ENCODE results near the gene NIPSNAP3A. TPM values are rescaled to one million over a fixed set of nuclear protein-coding genes. Genes with fewer than 3 reads are reported as not detected.
"Not testable (repeated sequence)": the region's sequence is repeated elsewhere in the genome, so short reads cannot be mapped to it uniquely, and the experiment has no call there.

The NIPSNAP3A gene
- total RNA-seq, 2 experiments from 2014 or later, result 20.8 to 22.4 TPM

DNA sequence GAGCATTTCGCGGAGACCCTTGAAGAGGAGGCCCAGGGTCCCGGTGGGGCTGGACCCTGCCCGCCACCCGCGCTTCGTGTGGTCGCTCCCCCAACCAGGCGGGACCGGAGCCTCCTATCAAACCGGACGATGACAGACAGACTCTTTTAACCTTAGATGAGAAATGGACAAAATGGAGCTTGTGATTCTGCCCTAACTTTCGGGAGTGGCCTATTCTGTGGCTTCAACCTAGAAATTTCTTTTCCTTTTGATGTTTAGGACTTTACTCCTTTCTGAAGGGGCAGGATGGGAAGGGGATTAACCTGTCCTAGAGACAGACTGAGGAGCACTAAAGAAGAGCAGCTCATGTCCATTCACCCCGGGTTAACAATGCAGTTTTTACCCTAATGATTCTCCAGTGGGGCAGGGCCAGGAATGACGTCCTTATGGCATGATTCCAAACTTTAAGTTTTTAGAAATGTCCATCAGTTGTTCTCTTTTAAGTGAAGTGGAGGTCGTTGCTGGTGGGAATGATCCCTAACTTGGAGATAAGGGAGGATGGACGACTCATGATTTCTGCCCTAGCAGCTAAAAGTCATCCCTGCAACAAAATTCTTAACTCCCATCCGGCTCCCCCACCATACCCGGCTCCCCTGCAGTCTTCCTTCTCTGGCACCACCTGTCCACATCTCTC is 1.0 kb downstream of the NIPSNAP3A start:
- no peaks in the 10 kb centered on the region for H3K27me3 Mint-ChIP-seq
- no peak for DNase-seq
- CTCF ChIA-PET, result interaction anchor here (0.6 to 0.9 kb wide), 2 partner anchors 22 to 199 kb away, joined by 3 to 4 read pairs; no protein-coding TSS in a partner anchor

DNA sequence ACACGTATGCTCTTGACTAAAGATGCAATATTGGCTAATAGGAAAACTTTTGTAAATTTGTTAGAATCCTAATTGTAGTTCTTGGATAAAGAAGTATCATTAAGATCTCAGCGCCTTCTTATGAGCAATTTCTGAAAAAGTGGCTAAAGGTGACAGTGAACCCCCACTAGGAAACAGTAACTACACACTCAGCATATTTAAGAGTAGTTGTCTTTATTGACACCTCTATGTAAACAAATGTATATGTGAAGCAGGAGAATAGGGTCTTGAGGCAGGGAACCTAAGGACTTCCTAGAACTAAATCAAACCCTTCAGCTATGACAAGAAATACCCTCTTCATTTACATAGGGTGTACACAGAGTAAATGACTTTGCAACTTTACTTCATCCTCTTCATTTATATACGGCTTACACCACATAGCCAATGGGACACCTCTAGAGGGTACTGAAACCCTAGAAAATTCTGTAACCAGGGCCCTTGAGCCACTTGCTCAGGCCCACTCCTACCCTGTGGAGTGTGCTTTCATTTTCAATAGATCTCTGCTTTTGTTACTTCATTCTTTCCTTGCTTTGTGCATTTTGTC is 2.8 kb downstream of the NIPSNAP3A start:
- ChIA-PET CTCF (no interaction called here), POLR2A (no interaction called here)
- H3K27ac Mint-ChIP-seq, result no peak overlapping the region
- no peaks in the 10 kb centered on the region for H3K27me3 Mint-ChIP-seq
- peaks cover 30% of the 10 kb centered on the region for H3K4me1 Mint-ChIP-seq
- DNase-seq, result no peak
- no peaks in the 10 kb centered on the region for H3K9me3 Mint-ChIP-seq
- no peak overlapping the region for H3K4me3 Mint-ChIP-seq
- peaks cover 22% of the 10 kb centered on the region for H3K36me3 Mint-ChIP-seq (ENCODE audit: low read depth)

More for the DNA sequence above, 1.0 kb downstream of the NIPSNAP3A start:
- Mint-ChIP-seq H3K4me3 (peak overlapping the region; percentile 93), H3K9me3 (no peaks in the 10 kb centered on the region), H3K36me3 (ENCODE audit: low read depth) (peaks cover 15% of the 10 kb centered on the region), H3K27ac (peak overlapping the region; percentile 98), H3K4me1 (peaks cover 30% of the 10 kb centered on the region)
- POLR2A ChIA-PET, result interaction anchor here (0.6 kb wide), 1 partner anchor 11 kb away, joined by 7 read pairs; no protein-coding TSS in a partner anchor

DNA sequence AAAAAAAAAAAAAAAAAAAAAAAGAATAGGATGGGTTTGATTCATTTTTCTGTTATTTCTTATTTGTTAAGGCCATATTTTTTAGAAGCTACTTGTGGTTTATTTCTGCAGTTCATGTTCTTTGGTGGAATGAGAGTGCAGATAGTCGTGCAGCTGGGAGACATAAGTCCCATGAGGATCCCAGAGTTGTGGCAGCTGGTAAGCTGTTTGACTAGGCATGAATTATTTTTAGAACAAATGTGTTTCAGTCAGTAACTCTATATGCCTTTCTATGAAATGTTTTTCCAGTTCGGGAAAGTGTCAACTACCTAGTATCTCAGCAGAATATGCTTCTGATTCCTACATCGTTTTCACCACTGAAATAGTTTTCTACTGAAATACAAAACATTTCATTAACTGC is 11.5 kb downstream of the NIPSNAP3A start:
- Mint-ChIP-seq H3K4me3 (no peak overlapping the region), H3K36me3 (ENCODE audit: low read depth) (peaks cover 9% of the 10 kb centered on the region), H3K9me3 (no peaks in the 10 kb centered on the region), H3K4me1 (peaks cover 4% of the 10 kb centered on the region), H3K27me3 (no peaks in the 10 kb centered on the region), H3K27ac (no peak overlapping the region)
- POLR2A ChIA-PET, result interaction anchor here (0.6 kb wide), 1 partner anchor 10 kb away, joined by 7 read pairs; no protein-coding TSS in a partner anchor
- CTCF ChIA-PET, result no interaction called here
- DNase-seq, result no peak

DNA sequence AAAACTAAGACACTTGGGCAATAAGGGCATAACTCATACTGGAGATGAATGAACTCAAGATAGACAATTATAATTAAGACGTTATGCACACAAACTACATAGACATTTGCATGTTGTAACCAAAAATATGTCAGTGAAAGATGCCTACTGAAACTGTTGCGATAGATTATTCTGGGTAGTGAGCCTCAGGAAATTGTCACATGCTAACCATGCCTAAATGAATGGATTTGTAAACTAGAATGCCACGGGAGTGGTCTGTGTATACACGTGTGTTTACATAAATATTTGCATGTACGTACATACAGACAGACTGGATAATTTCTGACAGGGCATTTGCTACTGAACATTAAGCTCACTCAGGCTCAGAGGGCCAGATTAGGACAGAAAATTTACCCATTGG is 17.7 kb downstream of the NIPSNAP3A start:
- POLR2A ChIA-PET, result no interaction called here
- peaks cover 1% of the 10 kb centered on the region for H3K27me3 Mint-ChIP-seq

DNA sequence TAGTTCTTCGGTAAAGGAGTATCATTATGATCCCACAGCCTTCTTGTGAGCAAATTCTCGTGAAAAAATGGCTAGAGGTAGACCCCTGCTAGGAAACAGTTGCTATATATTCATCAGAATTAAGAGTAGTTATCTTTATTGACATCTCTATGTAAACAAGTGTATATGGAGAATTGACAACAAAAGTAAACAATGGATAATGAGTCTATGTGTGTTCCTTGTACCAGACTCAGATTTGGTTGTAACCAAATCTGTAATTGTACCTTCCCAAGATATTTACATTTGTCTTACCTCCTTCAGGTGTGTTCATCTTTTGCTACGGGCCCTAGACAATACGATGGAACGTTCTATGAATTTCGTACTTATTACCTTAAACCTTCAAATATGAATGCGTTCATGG is 18.5 kb downstream of the NIPSNAP3A start:
- ChIA-PET POLR2A (no interaction called here), CTCF (no interaction called here)
- H3K27ac Mint-ChIP-seq, result no peak overlapping the region
- no peaks in the 10 kb centered on the region for H3K36me3 Mint-ChIP-seq (ENCODE audit: low read depth)
- H3K4me3 Mint-ChIP-seq, result no peak overlapping the region
- H3K27me3 Mint-ChIP-seq, result peaks cover 1% of the 10 kb centered on the region
- DNase-seq, result no peak
- no peaks in the 10 kb centered on the region for H3K9me3 Mint-ChIP-seq
- H3K4me1 Mint-ChIP-seq, result peaks cover 9% of the 10 kb centered on the region

More for the DNA sequence above, 17.7 kb downstream of the NIPSNAP3A start:
- H3K27ac Mint-ChIP-seq, result no peak overlapping the region
- peak overlapping the region; percentile 83 for H3K4me3 Mint-ChIP-seq
- DNase-seq, result no peak
- H3K9me3 Mint-ChIP-seq, result no peaks in the 10 kb centered on the region
- no peaks in the 10 kb centered on the region for H3K36me3 Mint-ChIP-seq (ENCODE audit: low read depth)
- H3K4me1 Mint-ChIP-seq, result peaks cover 9% of the 10 kb centered on the region
- CTCF ChIA-PET, result no interaction called here

DNA sequence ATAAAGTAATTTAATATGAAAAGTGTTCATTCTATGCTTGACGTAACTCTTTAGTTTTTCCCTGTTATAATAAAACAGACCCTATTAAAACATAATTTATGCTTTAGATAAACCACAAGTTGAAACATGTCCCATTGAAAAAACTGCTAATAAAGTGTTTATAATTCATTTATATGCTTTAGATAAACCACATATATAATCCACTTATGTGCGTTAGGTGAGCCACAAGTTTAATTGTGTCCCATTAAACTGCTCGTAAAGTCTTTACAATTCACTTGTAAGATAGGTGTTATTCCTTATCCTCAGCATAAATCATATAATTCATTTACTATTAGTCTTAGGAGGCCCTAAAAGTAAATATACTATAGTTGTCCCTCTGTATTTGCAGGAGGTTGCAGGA is 20.0 kb downstream of the NIPSNAP3A start:
- Mint-ChIP-seq H3K4me1 (peaks cover 9% of the 10 kb centered on the region), H3K27me3 (peaks cover 7% of the 10 kb centered on the region), H3K9me3 (no peaks in the 10 kb centered on the region), H3K27ac (no peak overlapping the region), H3K36me3 (ENCODE audit: low read depth) (no peaks in the 10 kb centered on the region), H3K4me3 (no peak overlapping the region)
- ChIA-PET POLR2A (no interaction called here), CTCF (no interaction called here)
- DNase-seq, result no peak

DNA sequence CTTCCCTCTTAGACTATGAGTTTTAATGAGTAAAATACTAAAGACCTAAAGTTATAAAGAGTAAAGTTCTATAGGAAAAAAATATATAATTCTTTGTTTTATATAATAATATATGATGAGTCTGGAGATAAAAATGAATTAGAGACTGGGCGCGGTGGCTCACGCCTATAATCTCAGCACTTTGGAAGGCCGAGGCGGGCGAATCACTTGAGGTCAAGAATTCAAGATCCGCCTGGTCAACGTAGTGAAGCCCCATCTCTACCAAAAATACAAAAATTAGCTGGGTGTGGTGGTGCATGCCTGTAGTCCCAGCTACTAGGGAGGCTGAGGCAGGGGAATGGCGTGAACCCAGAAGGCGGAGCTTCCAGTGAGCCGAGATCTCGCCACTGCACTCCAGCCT is 21.5 kb downstream of the NIPSNAP3A start:
- POLR2A ChIA-PET; H3K4me1 Mint-ChIP-seq; H3K27ac Mint-ChIP-seq; H3K9me3 Mint-ChIP-seq; H3K4me3 Mint-ChIP-seq; H3K27me3 Mint-ChIP-seq; H3K36me3 Mint-ChIP-seq (ENCODE audit: low read depth); DNase-seq: not testable (repeated sequence)
- CTCF ChIA-PET, result interaction anchor here (0.7 to 1.5 kb wide), 2 partner anchors 12 to 63 kb away, joined by 3 to 5 read pairs; no protein-coding TSS in a partner anchor

DNA sequence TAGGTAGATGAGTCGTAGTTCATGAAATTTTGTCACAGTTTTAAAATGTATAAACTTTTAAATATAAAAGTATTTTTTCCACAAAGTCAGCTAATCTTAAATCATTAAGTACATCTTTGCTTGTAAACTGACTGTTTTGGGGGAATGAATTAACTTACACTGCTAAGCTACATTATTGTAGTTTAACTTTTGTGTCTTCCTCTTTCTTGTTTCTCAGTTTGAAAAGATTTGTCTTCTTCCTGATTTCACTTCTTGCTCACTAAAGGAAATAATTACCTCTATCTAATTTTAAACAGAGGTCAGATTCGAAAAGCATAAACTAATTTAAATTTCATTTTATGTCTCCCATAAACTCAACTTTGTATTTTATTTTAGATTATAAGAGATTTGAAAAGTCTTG is 22.2 kb downstream of the NIPSNAP3A start:
- DNase-seq, result no peak
- ChIA-PET CTCF (interaction anchor here (0.6 to 1.5 kb wide), 3 partner anchors 8 to 21 kb away, joined by 3 to 5 read pairs (median 3); no protein-coding TSS in a partner anchor), POLR2A (no interaction called here)
- Mint-ChIP-seq H3K27me3 (peaks cover 7% of the 10 kb centered on the region), H3K27ac (no peak overlapping the region), H3K9me3 (no peaks in the 10 kb centered on the region), H3K4me3 (no peak overlapping the region), H3K36me3 (ENCODE audit: low read depth) (no peaks in the 10 kb centered on the region), H3K4me1 (peaks cover 5% of the 10 kb centered on the region)

DNA sequence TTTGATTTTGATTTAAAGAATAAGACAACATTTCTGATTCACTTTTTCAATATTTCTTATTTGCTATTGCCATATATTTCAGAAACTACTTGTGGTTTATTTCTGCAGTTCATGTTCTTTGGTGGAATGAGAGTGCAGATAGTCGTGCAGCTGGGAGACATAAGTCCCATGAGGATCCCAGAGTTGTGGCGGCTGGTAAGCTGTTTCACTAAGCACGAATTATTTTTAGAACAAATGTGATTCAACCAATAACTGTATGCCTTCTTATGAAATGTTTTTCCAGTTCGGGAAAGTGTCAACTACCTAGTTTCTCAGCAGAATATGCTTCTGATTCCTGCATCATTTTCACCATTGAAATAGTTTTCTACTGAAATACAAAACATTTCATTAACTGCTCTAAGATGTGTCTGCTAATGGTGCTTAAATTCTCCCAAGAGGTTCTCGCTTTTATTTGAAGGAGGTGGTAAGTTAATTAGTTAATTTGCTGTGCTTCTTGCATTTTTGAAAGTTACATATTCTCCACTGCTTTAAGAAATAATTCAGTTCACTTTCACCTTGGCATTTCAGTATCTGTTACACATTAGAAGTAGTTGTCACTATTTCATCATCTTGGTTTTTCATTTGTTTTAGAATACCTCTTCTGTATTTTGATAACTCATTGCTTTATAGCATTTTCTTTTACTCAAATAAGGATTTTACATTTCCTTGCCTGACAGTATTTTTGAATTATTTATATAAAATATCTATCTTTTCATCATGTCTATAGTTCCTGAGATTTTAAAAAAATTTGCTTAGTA is 25.4 kb downstream of the NIPSNAP3A start:
- Mint-ChIP-seq H3K36me3 (ENCODE audit: low read depth) (no peaks in the 10 kb centered on the region), H3K9me3 (no peaks in the 10 kb centered on the region), H3K4me1 (no peaks in the 10 kb centered on the region), H3K27ac (no peak overlapping the region), H3K27me3 (peaks cover 7% of the 10 kb centered on the region), H3K4me3 (no peak overlapping the region)
- ChIA-PET POLR2A (no interaction called here), CTCF (interaction anchor here (1.2 kb wide), 1 partner anchor 15 kb away, joined by 4 read pairs; no protein-coding TSS in a partner anchor)
- no peak for DNase-seq

DNA sequence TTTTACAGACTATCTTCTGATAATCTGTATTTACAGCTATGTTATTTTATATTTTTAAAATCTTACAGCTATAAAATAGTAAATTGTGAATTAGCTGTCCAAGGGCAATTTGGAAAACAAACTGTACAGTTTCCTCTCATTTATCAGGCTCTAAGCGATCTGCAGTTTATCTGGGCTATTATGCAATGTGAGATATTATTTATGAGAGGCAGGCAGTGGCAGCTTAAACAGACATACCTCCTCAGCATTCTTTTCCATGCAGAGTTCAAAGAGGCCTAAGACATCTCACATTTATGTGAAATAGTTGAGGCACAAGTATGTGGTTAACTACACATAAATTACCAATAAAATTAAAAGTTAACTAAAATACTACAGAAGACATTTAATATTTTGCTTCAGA is 26.6 kb downstream of the NIPSNAP3A start:
- no peak overlapping the region for H3K27ac Mint-ChIP-seq

DNA sequence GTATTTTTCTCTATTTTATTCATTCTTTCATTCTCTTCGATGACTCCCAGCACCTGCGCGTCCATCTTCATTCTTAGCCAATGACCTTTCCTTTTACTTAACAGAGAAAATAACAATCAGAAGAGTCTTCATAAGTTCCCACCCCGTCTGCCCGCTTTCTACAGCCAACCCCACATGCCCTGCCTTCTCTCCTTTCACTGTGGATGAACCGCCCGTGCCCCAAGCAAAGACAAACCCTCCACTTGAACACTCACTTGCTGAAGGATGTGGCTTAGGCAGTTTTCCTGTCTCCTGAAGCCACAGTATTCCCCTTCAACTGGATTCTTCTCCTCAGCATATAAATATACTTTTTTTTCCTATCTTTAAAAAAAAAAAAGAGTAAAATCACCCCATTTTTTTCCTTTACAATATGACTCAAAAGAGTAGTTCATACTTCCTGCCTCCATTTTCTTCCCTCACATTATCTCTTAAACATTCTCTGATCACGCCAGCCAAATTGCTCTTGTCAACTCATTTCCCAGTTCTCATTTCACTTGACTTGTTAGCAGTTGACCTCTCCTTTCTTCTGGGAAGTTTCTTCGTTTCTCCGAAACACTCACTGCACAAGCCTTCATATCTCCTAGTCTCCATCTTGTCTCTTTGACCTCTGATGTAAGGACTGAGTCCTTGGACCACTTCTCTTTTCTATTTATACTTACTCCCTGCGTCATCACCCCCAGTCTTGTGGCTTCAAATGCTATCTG is 27.5 kb downstream of the NIPSNAP3A start:
- ChIA-PET CTCF (no interaction called here), POLR2A (no interaction called here)
- no peaks in the 10 kb centered on the region for H3K4me1 Mint-ChIP-seq
- DNase-seq, result no peak
- no peak overlapping the region for H3K27ac Mint-ChIP-seq
- H3K4me3 Mint-ChIP-seq, result no peak overlapping the region
- H3K36me3 Mint-ChIP-seq (ENCODE audit: low read depth), result no peaks in the 10 kb centered on the region
- peaks cover 6% of the 10 kb centered on the region for H3K27me3 Mint-ChIP-seq
- H3K9me3 Mint-ChIP-seq, result no peaks in the 10 kb centered on the region

More for the DNA sequence above, 26.6 kb downstream of the NIPSNAP3A start:
- H3K27me3 Mint-ChIP-seq, result peaks cover 7% of the 10 kb centered on the region
- no peaks in the 10 kb centered on the region for H3K9me3 Mint-ChIP-seq
- no peaks in the 10 kb centered on the region for H3K4me1 Mint-ChIP-seq
- no peaks in the 10 kb centered on the region for H3K36me3 Mint-ChIP-seq (ENCODE audit: low read depth)
- DNase-seq, result no peak
- ChIA-PET CTCF (interaction anchor here (1.2 kb wide), 1 partner anchor 13 kb away, joined by 4 read pairs; no protein-coding TSS in a partner anchor), POLR2A (no interaction called here)
- H3K4me3 Mint-ChIP-seq, result no peak overlapping the region

DNA sequence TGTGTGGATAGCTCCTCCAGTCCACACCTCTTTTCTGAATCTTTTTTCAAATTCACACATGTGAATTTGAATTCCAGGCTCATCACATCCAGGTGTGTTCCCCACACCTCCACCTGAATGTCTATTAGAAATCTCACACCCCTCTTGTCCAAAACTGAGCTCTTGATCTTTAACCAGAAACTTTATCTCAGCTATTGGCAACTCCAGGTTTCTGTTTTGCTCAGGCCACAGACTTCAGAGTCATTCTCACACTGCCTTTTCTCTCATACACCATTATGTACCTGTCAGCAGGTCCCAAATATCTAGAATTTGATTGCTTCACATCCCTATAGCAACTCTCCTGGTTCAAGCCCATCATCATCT is 28.1 kb downstream of the NIPSNAP3A start:
- H3K27me3 Mint-ChIP-seq, result peaks cover 6% of the 10 kb centered on the region
- POLR2A ChIA-PET, result no interaction called here

More for the DNA sequence above, 28.1 kb downstream of the NIPSNAP3A start:
- H3K9me3 Mint-ChIP-seq, result no peaks in the 10 kb centered on the region
- CTCF ChIA-PET, result no interaction called here
- no peak overlapping the region for H3K27ac Mint-ChIP-seq
- no peaks in the 10 kb centered on the region for H3K4me1 Mint-ChIP-seq
- H3K4me3 Mint-ChIP-seq, result no peak overlapping the region
- H3K36me3 Mint-ChIP-seq (ENCODE audit: low read depth), result no peaks in the 10 kb centered on the region
- DNase-seq, result no peak
